MM.1S (cell line): ENCODE data around the gene PPM1B.
A peak's percentile ranks its signal among the peaks of the same experiment; 100 is the strongest.
"Not testable (repeated sequence)": the region's sequence is repeated elsewhere in the genome, so short reads cannot be mapped to it uniquely, and the experiment has no call there.

Source experiments
- DNase-seq: peaks from one replicate; pipeline ENCODE4 v3.0.0-alpha.2; 2015
- H2AFZ ChIP-seq: fragments of 300-600 bp; sonication (generic); 2 replicates; pipeline ENCODE4 v1.6.0; 2016; ENCODE audit warnings: antibody characterized with exemption, low read length
- H3F3A ChIP-seq: fragments of 300-600 bp; sonication (generic); 2 replicates; pipeline ENCODE4 v1.6.1; 2016; ENCODE audit warnings: mild to moderate bottlenecking, antibody characterized with exemption, low read length, moderate library complexity, mixed read lengths; ENCODE audit not compliant: insufficient read depth
- H3K27ac ChIP-seq: fragments of 300-600 bp; sonication (generic); 2 replicates; pipeline ENCODE4 v1.5.1; 2016; ENCODE audit warnings: mild to moderate bottlenecking, low read length
- H3K27me3 ChIP-seq: fragments of 300-600 bp; sonication (generic); replicated peaks from 2 replicates; pipeline ENCODE4 v1.6.0; 2016; ENCODE audit warnings: low read length; ENCODE audit not compliant: insufficient read depth
- H3K36me3 ChIP-seq: fragments of 300-600 bp; sonication (generic); replicated peaks from 2 replicates; pipeline ENCODE4 v1.6.1; 2016; ENCODE audit warnings: mild to moderate bottlenecking, low read length, mixed read lengths; ENCODE audit not compliant: insufficient read depth
- H3K4me1 ChIP-seq: fragments of 300-600 bp; sonication (generic); 2 replicates; pipeline ENCODE4 v1.6.1; 2016; ENCODE audit warnings: low read length, mixed read lengths
- H3K4me2 ChIP-seq: fragments of 300-600 bp; sonication (generic); 2 replicates; pipeline ENCODE4 v1.6.0; 2016; ENCODE audit warnings: low read depth, low read length
- H3K4me3 ChIP-seq: fragments of 300-600 bp; sonication (generic); 2 replicates; pipeline ENCODE4 v1.5.1; 2016; ENCODE audit warnings: low read length, mixed read lengths
- H3K79me2 ChIP-seq: fragments of 300-600 bp; sonication (generic); 2 replicates; pipeline ENCODE4 v1.6.1; 2016; ENCODE audit warnings: mixed run types, low read length, mixed read lengths
- H3K9ac ChIP-seq: fragments of 300-600 bp; sonication (generic); 2 replicates; pipeline ENCODE4 v1.6.1; 2016; ENCODE audit warnings: low read length, mixed read lengths
- H3K9me2 ChIP-seq: fragments of 300-600 bp; sonication (generic); replicated peaks from 2 replicates; pipeline ENCODE4 v1.6.1; 2016; ENCODE audit warnings: mild to moderate bottlenecking, low read length, mixed read lengths; ENCODE audit not compliant: insufficient read depth
- H3K9me3 ChIP-seq: fragments of 300-600 bp; sonication (generic); replicated peaks from 2 replicates; pipeline ENCODE4 v1.6.1; 2016; ENCODE audit warnings: mild to moderate bottlenecking, low read length, mixed read lengths; ENCODE audit not compliant: insufficient read depth
- H4K20me1 ChIP-seq: fragments of 300-600 bp; sonication (generic); 2 replicates; pipeline ENCODE4 v1.6.1; 2016; ENCODE audit warnings: mild to moderate bottlenecking, low read length, moderate library complexity, mixed read lengths; ENCODE audit not compliant: insufficient read depth
- CTCF ChIP-seq: fragments of 300-600 bp; sonication (generic); IDR thresholded peaks from 2 replicates; pipeline ENCODE4 v1.5.1; 2016; ENCODE audit warnings: antibody characterized with exemption, low read length, mixed read lengths
- EZH2 ChIP-seq: fragments of 300-600 bp; sonication (generic); optimal IDR thresholded peaks from 2 replicates; pipeline ENCODE3; 2017; ENCODE audit warnings: low read depth, mild to moderate bottlenecking, antibody characterized with exemption, low read length, mixed read lengths
- EZH2phosphoT487 ChIP-seq: fragments of 300-600 bp; sonication (generic); IDR thresholded peaks from 2 replicates; pipeline ENCODE4 v1.6.1; 2018; ENCODE audit warnings: antibody characterized with exemption, low read length

The PPM1B gene

GRCh38 chr2:44130441-44130840, 38.2 kb upstream of the PPM1B start:
- Histone ChIP-seq H3K9me3 (no peaks in the 10 kb centered on the region), H3F3A (no peaks in the 10 kb centered on the region), H3K27ac (no peak overlapping the region), H3K79me2 (no peaks in the 10 kb centered on the region), H3K9ac (no peak overlapping the region), H3K9me2 (no peaks in the 10 kb centered on the region), H3K36me3 (no peaks in the 10 kb centered on the region), H3K4me1 (peaks cover 10% of the 10 kb centered on the region), H3K27me3 (no peaks in the 10 kb centered on the region), H2AFZ (no peak overlapping the region), H4K20me1 (no peaks in the 10 kb centered on the region), H3K4me2 (no peak overlapping the region), H3K4me3 (no peak overlapping the region)
- TF ChIP-seq EZH2phosphoT487: no peak
- TF ChIP-seq EZH2: no peak
- no peak for TF ChIP-seq CTCF
- peak; percentile 25 for DNase-seq

GRCh38 chr2:44131177-44131576, 37.5 kb upstream of the PPM1B start:
- no peaks in the 10 kb centered on the region for H3K36me3 ChIP-seq
- TF ChIP-seq CTCF (no peak), EZH2 (no peak), EZH2phosphoT487 (no peak)
- H3K4me2 ChIP-seq: no peak overlapping the region
- DNase-seq: no peak
- no peaks in the 10 kb centered on the region for H4K20me1 ChIP-seq
- no peaks in the 10 kb centered on the region for H3F3A ChIP-seq
- no peaks in the 10 kb centered on the region for H3K27me3 ChIP-seq
- H2AFZ ChIP-seq: no peak overlapping the region
- no peak overlapping the region for H3K9ac ChIP-seq
- H3K9me2 ChIP-seq: no peaks in the 10 kb centered on the region
- H3K79me2 ChIP-seq: no peaks in the 10 kb centered on the region
- no peak overlapping the region for H3K4me3 ChIP-seq
- H3K4me1 ChIP-seq: peaks cover 10% of the 10 kb centered on the region
- no peak overlapping the region for H3K27ac ChIP-seq
- no peaks in the 10 kb centered on the region for H3K9me3 ChIP-seq

GRCh38 chr2:44133602-44134001, 35.1 kb upstream of the PPM1B start:
- H3K4me3 ChIP-seq, H3K4me2 ChIP-seq, H2AFZ ChIP-seq, H3K9me3 ChIP-seq, H3K9me2 ChIP-seq, DNase-seq, H3K27me3 ChIP-seq, H3K9ac ChIP-seq, H3K4me1 ChIP-seq, H3F3A ChIP-seq, H4K20me1 ChIP-seq, H3K79me2 ChIP-seq, H3K27ac ChIP-seq, H3K36me3 ChIP-seq: not testable (repeated sequence)

- Histone ChIP-seq H3K4me3 (no peak overlapping the region), H3K27ac (no peak overlapping the region), H3K79me2 (no peaks in the 10 kb centered on the region), H3K9me3 (no peaks in the 10 kb centered on the region), H3K27me3 (no peaks in the 10 kb centered on the region), H3K36me3 (no peaks in the 10 kb centered on the region), H4K20me1 (no peaks in the 10 kb centered on the region), H2AFZ (no peak overlapping the region), H3K9ac (no peak overlapping the region), H3K4me2 (no peak overlapping the region), H3F3A (no peaks in the 10 kb centered on the region), H3K9me2 (no peaks in the 10 kb centered on the region), H3K4me1 (peaks cover 10% of the 10 kb centered on the region)
- TF ChIP-seq CTCF: no peak
- TF ChIP-seq EZH2phosphoT487: no peak
- no peak for TF ChIP-seq EZH2
- no peak for DNase-seq
Observed at GRCh38 chr2:44134848-44135247, 33.8 kb upstream of the PPM1B start.
